Endothelial cell of umbilical vein (primary cell): ENCODE data around the gene SAP30L. TPM values are rescaled to one million over a fixed set of nuclear protein-coding genes. Genes with fewer than 3 reads are reported as not detected.

Source experiments
- BruUV-seq: library from RNA; stranded (reverse); fragments of 400-500 nt; replicated peaks from 2 replicates; lab custom pipeline; 2021; lab: Mats Ljungman, UMichigan
- CTCF ChIA-PET: fragments of 300-600, 350-600 bp; sonication (Branson Sonifier 250); formaldehyde crosslinking; loops from one replicate; lab custom pipeline; 2021; ENCODE audit warnings: antibody characterized with exemption, inconsistent platforms; lab: Charles Lee
- POLR2A ChIA-PET: fragments of 300-600, 350-600 bp; sonication (Branson Sonifier 250); formaldehyde crosslinking; loops from one replicate; lab custom pipeline; 2021; ENCODE audit warnings: antibody characterized with exemption, inconsistent platforms; lab: Charles Lee
- DNase-seq: peaks from one replicate; pipeline ENCODE4 v3.0.0-alpha.2; 2011; ENCODE audit warnings: low read depth, low spot score
- FAIRE-seq: peaks from 2 replicates; lab custom pipeline; 2011; peaks lifted over from hg19 to GRCh38; lab: Jason Lieb, UNC
- H2AFZ ChIP-seq: 2 replicates; pipeline ENCODE4 v1.6.0; 2012; ENCODE audit warnings: low read depth, low read length, control low read depth, inconsistent platforms
- H3K27ac ChIP-seq: 2 replicates; pipeline ENCODE4 v1.5.1; 2011; ENCODE audit warnings: low read depth, mild to moderate bottlenecking, control low read depth, low read length, moderate library complexity; ENCODE audit not compliant: insufficient read depth
- H3K27me3 ChIP-seq, 2 experiments: 2 replicates each; pipeline versions ENCODE4 v1.6.0 to v1.6.1; 2011; ENCODE audit warnings: low read length in 2 of 2, mixed read lengths in 1 of 2; ENCODE audit not compliant: control insufficient read depth in 2 of 2, insufficient read depth in 2 of 2
- H3K36me3 ChIP-seq, 2 experiments: 2 replicates in 1 of 2; 3 replicates in 1 of 2; pipeline ENCODE4 v1.5.1; 2011; ENCODE audit warnings: low read length in 2 of 2, mild to moderate bottlenecking in 1 of 2, moderate library complexity in 1 of 2; ENCODE audit not compliant: control insufficient read depth in 2 of 2, insufficient read depth in 2 of 2; ENCODE audit errors: extremely low read depth in 1 of 2
- H3K4me1 ChIP-seq: 3 replicates; pipeline ENCODE4 v1.5.1; 2011; ENCODE audit warnings: mild to moderate bottlenecking, low read length; ENCODE audit not compliant: control insufficient read depth, insufficient read depth; ENCODE audit errors: extremely low read depth
- H3K4me2 ChIP-seq: 2 replicates; pipeline ENCODE4 v1.6.1; 2011; ENCODE audit warnings: low read length, control low read depth, mixed read lengths; ENCODE audit not compliant: insufficient read depth
- H3K4me3 ChIP-seq, 3 experiments: fragments of 200-600 bp in 1 of 3; sonication (generic), shearing (Covaris generic) in 1 of 3; replicated peaks in 1 of 3; 2 replicates each; pipeline ENCODE4 v1.5.1; 2011 to 2016; ENCODE audit warnings: control low read depth in 3 of 3, low read length in 3 of 3, mild to moderate bottlenecking in 2 of 3, inconsistent platforms in 1 of 3, low read depth in 1 of 3, moderate library complexity in 1 of 3; ENCODE audit not compliant: insufficient read depth in 1 of 3
- H3K79me2 ChIP-seq: 2 replicates; pipeline ENCODE4 v1.6.0; 2012; ENCODE audit warnings: low read length, inconsistent platforms; ENCODE audit not compliant: control insufficient read depth, insufficient read depth
- H3K9ac ChIP-seq: replicated peaks from 2 replicates; pipeline ENCODE3; 2011; ENCODE audit warnings: low read length, control low read depth; ENCODE audit not compliant: insufficient read depth; ENCODE audit errors: extremely low read depth
- H3K9me1 ChIP-seq: replicated peaks from 3 replicates; pipeline ENCODE4 v1.6.0; 2011; ENCODE audit warnings: mild to moderate bottlenecking, low read length; ENCODE audit not compliant: control insufficient read depth, insufficient read depth; ENCODE audit errors: extremely low read depth
- H3K9me3 ChIP-seq: replicated peaks from 2 replicates; pipeline ENCODE4 v1.5.1; 2012; ENCODE audit warnings: low read length, inconsistent platforms; ENCODE audit not compliant: control insufficient read depth, insufficient read depth
- H4K20me1 ChIP-seq: replicated peaks from 2 replicates; pipeline ENCODE3; 2011; ENCODE audit warnings: mild to moderate bottlenecking, low read length; ENCODE audit not compliant: control insufficient read depth, insufficient read depth; ENCODE audit errors: extremely low read depth
- GATA2 ChIP-seq: IDR thresholded peaks from 2 replicates; pipeline ENCODE4 v1.7.0; 2011; ENCODE audit warnings: low read depth, mild to moderate bottlenecking, moderate library complexity, mixed read lengths, low read length; ENCODE audit not compliant: insufficient read length, insufficient read depth
- JUN ChIP-seq: IDR thresholded peaks from 2 replicates; pipeline ENCODE4 v1.6.1; 2011; ENCODE audit warnings: borderline replicate concordance, low read depth; ENCODE audit not compliant: insufficient read length, insufficient read depth
- dilution Hi-C: fragments of 300-500 bp; cut with MboI; formaldehyde crosslinking; loops from one replicate; pipeline ENCODE4 v1.15.0; 2019; ENCODE audit warnings: low sequenced_read_pairs; ENCODE audit not compliant: extremely low pct_ligation_motif_present
- intact Hi-C: fragments of 100-400 bp; cut with micrococcal nuclease; formaldehyde crosslinking; loops from one replicate; pipeline ENCODE4 v1.10.0; 2022
- polyA plus RNA-seq, 4 experiments: library from polyadenylated mRNA; depleted of rRNA in 3 of 4; stranded (reverse) in 3 of 4; unstranded in 1 of 4; fragments of >200 nt; gene quantifications; 2 replicates each; pipeline versions ENCODE4 v1.2.1 to v1.2.3, GENCODE V29; 2011 to 2012; ENCODE audit warnings: missing spikeins in 1 of 4
- total RNA-seq: library from RNA; stranded (reverse); gene quantifications from 2 replicates; pipeline ENCODE4 v1.2.3, GENCODE V29; 2021

SAP30L gene
- total and polyA plus RNA-seq, 2 donors (not counting 3 experiments of a cell fraction or from before 2014, with no cell fraction given) = 18.1 to 37.8 TPM

- no peak overlapping the region for H3K27ac ChIP-seq
- H2AFZ ChIP-seq = no peak overlapping the region
- no peak for FAIRE-seq
- no peaks in the 10 kb centered on the region for H3K4me1 ChIP-seq
- no peak overlapping the region for H3K4me2 ChIP-seq
- no peak overlapping the region for H3K4me3 ChIP-seq
- no peak overlapping the region for H3K9ac ChIP-seq
- H3K9me1 ChIP-seq = no peaks in the 10 kb centered on the region
- ChIA-PET CTCF (interaction anchor here (2.6 kb wide), 1 partner anchor 15 kb away, joined by 10 read pairs; no protein-coding TSS in a partner anchor), POLR2A (no interaction called here)
- dilution Hi-C loops (no loop called here), intact Hi-C loops (no loop called here)
- no peaks in the 10 kb centered on the region for H3K36me3 ChIP-seq
- BruUV-seq = no TSS peak
- no peak for TF ChIP-seq GATA2
- no peaks in the 10 kb centered on the region for H3K79me2 ChIP-seq
- peaks cover 0 to 4% of the 10 kb centered on the region in 2 experiments for H3K27me3 ChIP-seq
- DNase-seq = no peak
- no peaks in the 10 kb centered on the region for H3K9me3 ChIP-seq
- no peaks in the 10 kb centered on the region for H4K20me1 ChIP-seq
Observed at GRCh38 chr5:154506716-154507080, 60.9 kb downstream of the SAP30L start.

DNA sequence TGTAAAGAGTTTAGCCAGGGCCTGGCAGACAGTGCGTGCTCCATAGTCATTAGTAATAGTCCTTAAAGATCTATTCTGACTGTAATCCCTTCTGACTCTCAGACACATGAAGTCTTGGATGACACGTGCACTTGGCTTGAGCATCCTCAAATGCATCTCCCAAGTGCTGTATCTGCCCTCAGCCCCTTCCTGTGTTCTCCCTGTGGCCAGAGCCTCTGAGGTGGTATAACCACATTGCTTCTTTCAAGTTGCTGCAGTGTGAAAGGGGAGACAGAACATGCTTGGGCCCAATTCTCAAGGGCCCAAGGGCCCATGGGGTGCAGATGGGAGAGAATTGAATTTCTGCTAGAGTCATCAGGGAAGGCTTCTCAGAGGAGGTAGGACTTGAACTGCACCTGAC is 62.3 kb downstream of the SAP30L start:
- intact Hi-C loops = no loop called here
- DNase-seq (no peak), FAIRE-seq (no peak)
- POLR2A ChIA-PET = no interaction called here
- Histone ChIP-seq H3K79me2 (no peaks in the 10 kb centered on the region), H3K4me2 (no peak overlapping the region), H3K9me3 (no peaks in the 10 kb centered on the region), H3K4me3 (no peak overlapping the region), H3K9ac (no peak overlapping the region), H4K20me1 (no peaks in the 10 kb centered on the region), H3K27ac (no peak overlapping the region), H3K27me3 (no peaks in the 10 kb centered on the region), H3K36me3 (no peaks in the 10 kb centered on the region), H3K9me1 (no peaks in the 10 kb centered on the region), H2AFZ (no peak overlapping the region), H3K4me1 (no peaks in the 10 kb centered on the region)
- no TSS peak for BruUV-seq
- no peak for TF ChIP-seq JUN
- dilution Hi-C loops = no loop called here
- CTCF ChIA-PET = interaction anchor here (2.6 kb wide), 1 partner anchor 13 kb away, joined by 10 read pairs; no protein-coding TSS in a partner anchor
